NCI-H1092 treated with DMSO at 0.1 percent for 48 hours (cell line): ENCODE data around the gene SCTR.

ENCODE experiments used
- DNase-seq: peaks from one replicate; lab custom pipeline; 2025; lab: John Stamatoyannopoulos, UW

Gene SCTR

GRCh38 chr2:119523383-119523951, 816 bp downstream of the SCTR start:
- no peak for DNase-seq

GRCh38 chr2:119522671-119523070, 1.6 kb downstream of the SCTR start:
- no peak for DNase-seq

- no peak for DNase-seq
Observed at GRCh38 chr2:119521433-119522050, 2.7 kb downstream of the SCTR start.

GRCh38 chr2:119520696-119521432, 3.4 kb downstream of the SCTR start:
- DNase-seq = no peak

GRCh38 chr2:119519057-119519408, 5.2 kb downstream of the SCTR start:
- DNase-seq = no peak

GRCh38 chr2:119518401-119519056, 5.8 kb downstream of the SCTR start:
- no peak for DNase-seq

GRCh38 chr2:119517433-119517832, 6.8 kb downstream of the SCTR start:
- peak; percentile 17 for DNase-seq

GRCh38 chr2:119516121-119516520, 8.2 kb downstream of the SCTR start:
- no peak for DNase-seq

- DNase-seq = no peak
Observed at GRCh38 chr2:119513832-119514231, 10.5 kb downstream of the SCTR start.

GRCh38 chr2:119512946-119513345, 11.3 kb downstream of the SCTR start:
- DNase-seq = no peak

GRCh38 chr2:119511989-119512388, 12.3 kb downstream of the SCTR start:
- DNase-seq = no peak

GRCh38 chr2:119508756-119509155, 15.5 kb downstream of the SCTR start:
- no peak for DNase-seq

- no peak for DNase-seq
Observed at GRCh38 chr2:119496682-119497081, 27.6 kb downstream of the SCTR start.

- no peak for DNase-seq
Observed at GRCh38 chr2:119495948-119496347, 28.3 kb downstream of the SCTR start.

- no peak for DNase-seq
Observed at GRCh38 chr2:119494163-119494790, 30.0 kb downstream of the SCTR start.

GRCh38 chr2:119491776-119492525, 32.3 kb downstream of the SCTR start:
- no peak for DNase-seq

GRCh38 chr2:119490653-119491195, 33.6 kb downstream of the SCTR start:
- DNase-seq = no peak

GRCh38 chr2:119490106-119490505, 34.2 kb downstream of the SCTR start:
- DNase-seq = no peak

GRCh38 chr2:119489232-119489952, 34.9 kb downstream of the SCTR start:
- no peak for DNase-seq

GRCh38 chr2:119488245-119489214, 35.8 kb downstream of the SCTR start:
- DNase-seq = no peak
